Fibroblast of the aortic adventitia (primary cell): ENCODE measurements around the gene NPBWR2. TPM values are rescaled to one million over a fixed set of nuclear protein-coding genes. Genes with fewer than 3 reads are reported as not detected.

ENCODE experiments used
- DNase-seq: peaks from one replicate; pipeline ENCODE4 v3.0.0-alpha.2; 2010; ENCODE audit warnings: low read depth
- H3K4me3 ChIP-seq: 2 replicates; pipeline ENCODE4 v1.5.1; 2011; ENCODE audit warnings: low read depth, mild to moderate bottlenecking, control low read depth, low read length, moderate library complexity
- total RNA-seq: library from RNA; depleted of rRNA; stranded (reverse); fragments of >200 nt; gene quantifications from 2 replicates; pipeline ENCODE4 v1.2.3, GENCODE V29; 2012; ENCODE audit warnings: low replicate concordance
- TF ChIP-seq, protein P1 (sequence below): IDR thresholded peaks from 2 replicates; pipeline ENCODE4 v1.5.1; 2011; ENCODE audit warnings: mild to moderate bottlenecking, low read length, control low read depth, inconsistent platforms; ENCODE audit not compliant: insufficient read depth

NPBWR2 gene
- total RNA-seq, 1 donor, result not detected

GRCh38 chr20:64114356-64114971, 7.1 kb upstream of the NPBWR2 start:
- no peak for DNase-seq
- no peak overlapping the region for H3K4me3 ChIP-seq
- TF ChIP-seq, protein P1, sequence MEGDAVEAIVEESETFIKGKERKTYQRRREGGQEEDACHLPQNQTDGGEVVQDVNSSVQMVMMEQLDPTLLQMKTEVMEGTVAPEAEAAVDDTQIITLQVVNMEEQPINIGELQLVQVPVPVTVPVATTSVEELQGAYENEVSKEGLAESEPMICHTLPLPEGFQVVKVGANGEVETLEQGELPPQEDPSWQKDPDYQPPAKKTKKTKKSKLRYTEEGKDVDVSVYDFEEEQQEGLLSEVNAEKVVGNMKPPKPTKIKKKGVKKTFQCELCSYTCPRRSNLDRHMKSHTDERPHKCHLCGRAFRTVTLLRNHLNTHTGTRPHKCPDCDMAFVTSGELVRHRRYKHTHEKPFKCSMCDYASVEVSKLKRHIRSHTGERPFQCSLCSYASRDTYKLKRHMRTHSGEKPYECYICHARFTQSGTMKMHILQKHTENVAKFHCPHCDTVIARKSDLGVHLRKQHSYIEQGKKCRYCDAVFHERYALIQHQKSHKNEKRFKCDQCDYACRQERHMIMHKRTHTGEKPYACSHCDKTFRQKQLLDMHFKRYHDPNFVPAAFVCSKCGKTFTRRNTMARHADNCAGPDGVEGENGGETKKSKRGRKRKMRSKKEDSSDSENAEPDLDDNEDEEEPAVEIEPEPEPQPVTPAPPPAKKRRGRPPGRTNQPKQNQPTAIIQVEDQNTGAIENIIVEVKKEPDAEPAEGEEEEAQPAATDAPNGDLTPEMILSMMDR, result no peak

GRCh38 chr20:64113796-64114355, 6.5 kb upstream of the NPBWR2 start:
- DNase-seq, result no peak
- TF ChIP-seq, protein P1, result no peak
- H3K4me3 ChIP-seq, result no peak overlapping the region

DNA sequence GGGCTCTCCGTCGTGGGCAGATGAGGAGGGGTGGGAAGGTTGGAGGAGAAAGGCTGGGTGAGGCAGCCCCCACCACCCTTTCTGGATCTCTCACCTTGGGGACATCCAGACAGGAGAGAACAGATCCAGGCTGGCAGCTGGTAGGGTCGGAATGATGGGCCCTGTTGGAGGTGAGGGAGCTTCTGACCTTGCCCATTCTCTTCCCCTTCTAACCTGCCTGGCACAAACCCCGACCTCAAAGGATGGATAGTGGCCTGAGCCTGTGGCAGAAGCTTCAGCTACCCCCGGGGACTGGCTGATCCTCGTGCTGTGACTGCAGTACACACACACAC, 6.0 kb upstream of the NPBWR2 start:
- no peak overlapping the region for H3K4me3 ChIP-seq
- no peak for DNase-seq
- TF ChIP-seq, protein P1, result no peak

DNA sequence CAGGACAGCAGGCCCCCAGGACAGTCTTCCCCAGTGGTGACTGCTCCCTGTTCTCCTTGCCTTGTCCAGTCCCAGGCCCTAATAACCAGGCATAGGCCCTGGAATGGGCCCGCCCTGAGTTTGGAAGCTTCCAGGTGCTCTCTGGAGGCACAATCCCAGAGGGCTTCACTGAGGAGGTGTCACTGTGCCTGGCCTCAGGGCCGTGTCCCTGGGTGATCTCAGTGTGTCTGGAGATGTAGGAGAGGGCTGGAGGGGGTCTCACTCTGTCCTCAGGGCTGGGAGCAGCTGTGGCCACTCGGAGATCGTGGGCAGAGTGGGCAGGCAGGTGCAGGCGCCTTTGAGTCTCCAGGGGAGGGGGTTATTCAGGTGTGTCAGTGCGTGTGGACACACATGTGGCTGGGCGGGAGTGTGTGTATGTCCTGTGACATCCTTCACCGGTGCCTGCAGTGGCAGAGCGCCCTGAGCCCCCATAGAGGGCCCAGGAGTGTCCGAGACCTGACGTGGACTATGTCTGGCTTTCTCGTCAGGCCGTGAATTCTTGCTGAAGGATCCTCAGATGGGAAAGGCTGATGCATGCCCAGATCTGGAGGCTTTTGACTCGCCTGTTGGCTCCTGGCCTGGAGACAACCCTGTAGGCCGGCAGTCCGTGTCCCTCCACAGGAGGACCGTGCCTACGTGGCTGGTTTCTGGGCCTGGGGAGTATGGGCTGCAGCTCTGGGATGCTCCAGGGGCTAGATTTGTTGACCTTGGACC, 5.5 kb upstream of the NPBWR2 start:
- H3K4me3 ChIP-seq, result no peak overlapping the region
- DNase-seq, result no peak
- TF ChIP-seq, protein P1, result no peak

- TF ChIP-seq, protein P1, result no peak
- H3K4me3 ChIP-seq, result no peak overlapping the region
- DNase-seq, result no peak
These were observed 4.7 kb upstream of the NPBWR2 start for GRCh38 chr20:64111841-64112641.

DNA sequence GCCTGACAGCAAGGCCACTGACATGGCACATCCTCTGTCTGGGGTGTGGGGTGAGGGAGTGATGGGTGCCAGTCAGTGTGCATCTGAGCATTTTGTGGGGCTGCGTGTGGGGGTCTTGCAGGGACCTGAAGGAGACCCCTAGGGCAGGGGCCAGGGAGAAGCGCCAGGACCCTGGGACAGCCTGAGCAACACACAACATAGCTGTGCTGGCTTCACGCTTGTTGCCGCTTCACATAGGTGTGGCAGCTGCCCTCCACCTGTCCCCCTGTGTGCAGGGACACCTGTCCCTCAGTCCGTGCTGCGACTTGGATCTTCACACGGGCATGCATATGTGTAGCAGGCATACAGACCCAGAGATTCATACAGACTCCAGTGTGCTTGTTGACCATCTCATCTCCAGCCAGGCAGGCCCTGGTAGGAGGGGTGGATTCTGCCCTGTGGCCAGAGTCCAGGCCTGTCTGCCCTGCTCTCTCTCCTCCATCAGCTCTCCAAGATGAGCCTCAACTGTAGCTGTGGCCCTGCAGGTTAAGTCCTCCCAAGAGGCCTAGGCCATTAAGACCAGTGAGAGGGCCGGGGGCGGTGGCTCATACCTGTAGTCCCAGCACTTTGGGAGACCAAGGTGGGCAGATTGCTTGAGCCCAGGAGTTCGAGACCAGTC, 3.2 kb upstream of the NPBWR2 start:
- TF ChIP-seq, protein P1, result no peak
- no peak overlapping the region for H3K4me3 ChIP-seq
- DNase-seq, result no peak
